CD14-positive monocyte (primary cell): ENCODE measurements around the gene DPM1. TPM values are rescaled to one million over a fixed set of nuclear protein-coding genes. Genes with fewer than 3 reads are reported as not detected.
A peak's percentile ranks its signal among the peaks of the same experiment; 100 is the strongest.

Source experiments
- DNase-seq, 3 donors: peaks; one replicate each; pipeline ENCODE4 v3.0.0-alpha.2; 2011 to 2022
- H2AFZ ChIP-seq: 2 replicates; pipeline ENCODE4 v1.6.0; 2012; ENCODE audit warnings: mild to moderate bottlenecking, low read depth, low read length, inconsistent platforms; ENCODE audit not compliant: insufficient read depth, poor library complexity, severe bottlenecking
- H3K27ac ChIP-seq, 2 donors: 1 replicate in 1 of 2; 2 replicates in 1 of 2; pipeline ENCODE4 v1.5.1; 2012 to 2013; ENCODE audit warnings: low read length in 2 of 2, control low read depth in 1 of 2, inconsistent platforms in 1 of 2, low read depth in 1 of 2, mild to moderate bottlenecking in 1 of 2
- H3K27me3 ChIP-seq, 2 donors: one replicate each; pipeline versions ENCODE4 v1.6.0 to v1.6.1; 2011 to 2013; ENCODE audit warnings: low read length in 2 of 2; ENCODE audit not compliant: control insufficient read depth in 2 of 2, insufficient read depth in 2 of 2
- H3K36me3 ChIP-seq, 2 donors: replicated peaks in 1 of 2; 1 replicate in 1 of 2; 2 replicates in 1 of 2; pipeline versions ENCODE4 v1.5.1 to v1.6.1; 2012 to 2013; ENCODE audit warnings: low read length in 2 of 2, control low read depth in 1 of 2, inconsistent platforms in 1 of 2, mild to moderate bottlenecking in 1 of 2; ENCODE audit not compliant: insufficient read depth in 2 of 2, control insufficient read depth in 1 of 2
- H3K4me1 ChIP-seq, 2 donors: 1 replicate in 1 of 2; 2 replicates in 1 of 2; pipeline versions ENCODE4 v1.5.1 to v1.6.1; 2012 to 2013; ENCODE audit warnings: low read length in 2 of 2, control low read depth in 1 of 2, inconsistent platforms in 1 of 2, mild to moderate bottlenecking in 1 of 2, moderate library complexity in 1 of 2; ENCODE audit not compliant: insufficient read depth in 2 of 2, control insufficient read depth in 1 of 2
- H3K4me2 ChIP-seq: replicated peaks from 2 replicates; pipeline ENCODE3; 2012; ENCODE audit warnings: low read length, moderate library complexity, mild to moderate bottlenecking; ENCODE audit not compliant: poor library complexity, severe bottlenecking; ENCODE audit errors: extremely low read depth
- H3K4me3 ChIP-seq, 3 experiments: fragments of 200-600 bp in 1 of 3; sonication (generic) in 1 of 3; replicated peaks in 1 of 3; 1 replicate in 2 of 3; 2 replicates in 1 of 3; pipeline ENCODE4 v1.5.1; 2011 to 2013; ENCODE audit warnings: low read length in 3 of 3, mild to moderate bottlenecking in 3 of 3, control low read depth in 2 of 3, low read depth in 2 of 3, inconsistent platforms in 1 of 3, moderate library complexity in 1 of 3
- H3K79me2 ChIP-seq: 2 replicates; pipeline ENCODE4 v1.6.0; 2012; ENCODE audit warnings: mild to moderate bottlenecking, control low read depth, inconsistent platforms, low read length, moderate library complexity; ENCODE audit not compliant: insufficient read depth
- H3K9ac ChIP-seq: 2 replicates; pipeline ENCODE4 v1.6.0; 2017; ENCODE audit warnings: low read length, mild to moderate bottlenecking; ENCODE audit not compliant: insufficient read depth, poor library complexity, severe bottlenecking
- H3K9me3 ChIP-seq, 2 donors: replicated peaks in 1 of 2; 1 replicate in 1 of 2; 2 replicates in 1 of 2; pipeline versions ENCODE4 v1.5.1 to v1.6.1; 2012 to 2013; ENCODE audit warnings: low read length in 2 of 2, control low read depth in 1 of 2; ENCODE audit not compliant: control insufficient read depth in 1 of 2, insufficient read depth in 1 of 2
- H4K20me1 ChIP-seq: 2 replicates; pipeline ENCODE4 v1.6.0; 2012; ENCODE audit warnings: mild to moderate bottlenecking, low read length, control low read depth, moderate library complexity; ENCODE audit not compliant: insufficient read depth
- H3K27ac Mint-ChIP-seq, 7 donors: one replicate each; pipeline ENCODE4 v1.8.0; 2020; ENCODE audit warnings: mild to moderate bottlenecking in 7 of 7, mixed read lengths in 7 of 7, moderate library complexity in 6 of 7, inconsistent platforms in 2 of 7
- H3K27me3 Mint-ChIP-seq, 3 donors: one replicate each; pipeline ENCODE4 v1.8.0; 2021 to 2022; ENCODE audit warnings: low read depth in 3 of 3, mild to moderate bottlenecking in 3 of 3, mixed read lengths in 3 of 3, moderate library complexity in 3 of 3, inconsistent platforms in 1 of 3
- H3K36me3 Mint-ChIP-seq, 2 donors: one replicate each; pipeline ENCODE4 v1.8.0; 2020; ENCODE audit warnings: mixed read lengths in 2 of 2, inconsistent platforms in 1 of 2, mild to moderate bottlenecking in 1 of 2
- H3K4me1 Mint-ChIP-seq: one replicate; pipeline ENCODE4 v1.8.0; 2020; ENCODE audit warnings: mild to moderate bottlenecking, mixed read lengths
- H3K4me3 Mint-ChIP-seq, 2 donors: one replicate each; pipeline ENCODE4 v1.8.0; 2020; ENCODE audit warnings: mild to moderate bottlenecking in 2 of 2, mixed read lengths in 2 of 2, moderate library complexity in 1 of 2
- H3K9me3 Mint-ChIP-seq, 7 donors: one replicate each; pipeline ENCODE4 v1.8.0; 2020 to 2022; ENCODE audit warnings: mixed read lengths in 7 of 7, mild to moderate bottlenecking in 6 of 7, moderate library complexity in 6 of 7, inconsistent platforms in 2 of 7
- CTCF ChIP-seq: fragments of 200-600 bp; IDR thresholded peaks from one replicate; pipeline ENCODE4 v1.8.0; 2022; ENCODE audit warnings: antibody characterized with exemption, mild to moderate bottlenecking
- WGBS: methylation state at CpG from one replicate; pipeline ENCODE4 v1.1.5; 2013; ENCODE audit warnings: missing lambda C conversion rate; ENCODE audit not compliant: insufficient coverage; 5-methylcytosine and 5-hydroxymethylcytosine counted together
- intact Hi-C, 2 donors: fragments of 100-400 bp; cut with micrococcal nuclease; formaldehyde crosslinking; loops; one replicate each; pipeline versions ENCODE4 v1.15.0 to v1.15.1; 2023
- polyA plus RNA-seq, 3 donors: library from polyadenylated mRNA; depleted of rRNA in 1 of 3; unstranded in 2 of 3; stranded (reverse) in 1 of 3; fragments of 300-500 nt in 2 of 3; fragments of >200 nt in 1 of 3; fragmentation: Illumina TruSeq in 2 of 3; gene quantifications; 1 replicate in 2 of 3; 2 replicates in 1 of 3; pipeline ENCODE4 v1.2.3, GENCODE V29; 2012 to 2021

Gene DPM1
- polyA plus RNA-seq, 3 donors: 19.1 to 55.1 (median 50.9) TPM

- H3K36me3 ChIP-seq: peaks cover 8 to 25% of the 10 kb centered on the region in 2 donors
- H3K4me3 Mint-ChIP-seq: no peak overlapping the region
- H3K9me3 ChIP-seq: no peaks in the 10 kb centered on the region
- no peak overlapping the region for H3K4me3 ChIP-seq
- no peaks in the 10 kb centered on the region for H3K9me3 Mint-ChIP-seq
- H2AFZ ChIP-seq: no peak overlapping the region
- H3K27me3 Mint-ChIP-seq: no peaks in the 10 kb centered on the region
- H3K4me1 ChIP-seq: peaks cover 0 to 4% of the 10 kb centered on the region in 2 donors
- intact Hi-C loops: loop anchor here in 1 of 2 donors (10.0 kb wide), 1 partner anchor 96 kb away; no protein-coding TSS in a partner anchor
- no peak for TF ChIP-seq CTCF
- peaks cover 100% of the 10 kb centered on the region for H3K79me2 ChIP-seq
- no peak overlapping the region for H3K9ac ChIP-seq
- peak overlapping the region in 2 of 7 donors; percentile 6 to 21 for H3K27ac Mint-ChIP-seq
- no peak for DNase-seq
- H3K4me1 Mint-ChIP-seq: peaks cover 38% of the 10 kb centered on the region
- H3K4me2 ChIP-seq: no peak overlapping the region
- peak overlapping the region in 1 of 2 donors; percentile 47 for H3K27ac ChIP-seq
- H4K20me1 ChIP-seq: peaks cover 100% of the 10 kb centered on the region
- H3K27me3 ChIP-seq: no peaks in the 10 kb centered on the region
- peaks cover 18 to 42% of the 10 kb centered on the region in 2 donors for H3K36me3 Mint-ChIP-seq
These were observed 37.3 kb downstream of the DPM1 start for GRCh38 chr20:50920997-50921396.

- DNase-seq: peak in 1 of 3 donors; percentile 7
- no peak overlapping the region for H3K9ac ChIP-seq
- Mint-ChIP-seq H3K4me3 (no peak overlapping the region), H3K27me3 (no peaks in the 10 kb centered on the region), H3K27ac (peak overlapping the region in 4 of 7 donors; percentile 51 to 74 (median 69)), H3K4me1 (peaks cover 39% of the 10 kb centered on the region), H3K36me3 (peaks cover 15 to 31% of the 10 kb centered on the region in 2 donors), H3K9me3 (no peaks in the 10 kb centered on the region)
- no peaks in the 10 kb centered on the region for H3K9me3 ChIP-seq
- peaks cover 0 to 4% of the 10 kb centered on the region in 2 donors for H3K4me1 ChIP-seq
- WGBS: 85% methylated on average over 5 of the region's 6 CpGs
- H3K36me3 ChIP-seq: peaks cover 8 to 17% of the 10 kb centered on the region in 2 donors
- peaks cover 100% of the 10 kb centered on the region for H3K79me2 ChIP-seq
- intact Hi-C loops: no loop called here
- H4K20me1 ChIP-seq: peaks cover 100% of the 10 kb centered on the region
- no peak overlapping the region for H3K4me3 ChIP-seq
- no peak overlapping the region for H2AFZ ChIP-seq
- H3K4me2 ChIP-seq: no peak overlapping the region
- no peaks in the 10 kb centered on the region for H3K27me3 ChIP-seq
- TF ChIP-seq CTCF: no peak
- H3K27ac ChIP-seq: no peak overlapping the region
These were observed 38.8 kb downstream of the DPM1 start for GRCh38 chr20:50919567-50919966.
